HL-60/S4 treated with phorbol 12-myristate 13-acetate at 8.2 ng/mL for 4 days and 3 days (cell line): ENCODE results near the gene FEM1C.
"Not testable (repeated sequence)": the region's sequence is repeated elsewhere in the genome, so short reads cannot be mapped to it uniquely, and the experiment has no call there.

Experiments used
- in situ Hi-C: fragments of 300-500 bp; cut with MboI; formaldehyde crosslinking; loops from 2 replicates; pipeline ENCODE4 v1.15.0; 2022; ENCODE audit warnings: low sequenced_read_pairs

The FEM1C gene

GRCh38 chr5:115480900-115481299 lies 63.7 kb downstream of the FEM1C start:
- in situ Hi-C loops, result no loop called here

- in situ Hi-C loops, result no loop called here
Measured at GRCh38 chr5:115480271-115480670, 64.3 kb downstream of the FEM1C start.

- in situ Hi-C loops, result not testable (repeated sequence)
Measured at GRCh38 chr5:115479166-115479873, 65.3 kb downstream of the FEM1C start.

- in situ Hi-C loops, result no loop called here
Measured at GRCh38 chr5:115478281-115478680, 66.3 kb downstream of the FEM1C start.

GRCh38 chr5:115477581-115477980 lies 67.0 kb downstream of the FEM1C start:
- in situ Hi-C loops, result no loop called here

GRCh38 chr5:115475788-115476187 lies 68.8 kb downstream of the FEM1C start:
- in situ Hi-C loops, result no loop called here

- in situ Hi-C loops, result no loop called here
Measured at GRCh38 chr5:115472271-115473025, 72.1 kb downstream of the FEM1C start.

GRCh38 chr5:115471345-115472063 lies 73.1 kb downstream of the FEM1C start:
- in situ Hi-C loops, result no loop called here

- in situ Hi-C loops, result no loop called here
Measured at GRCh38 chr5:115470921-115471320, 73.7 kb downstream of the FEM1C start.
